Mucosa of stomach (tissue), 1 donor: ENCODE data around the gene ACP2.

Experiments
- H3K27me3 ChIP-seq: one replicate; pipeline ENCODE4 v1.7.0; 2013; ENCODE audit warnings: mild to moderate bottlenecking, low read length; ENCODE audit not compliant: control insufficient read depth, insufficient read depth
- H3K36me3 ChIP-seq: one replicate; pipeline ENCODE4 v1.7.0; 2013; ENCODE audit warnings: low read length; ENCODE audit not compliant: control insufficient read depth, insufficient read depth
- H3K4me1 ChIP-seq: one replicate; pipeline ENCODE4 v1.7.0; 2013; ENCODE audit warnings: mild to moderate bottlenecking, low read length; ENCODE audit not compliant: control insufficient read depth, insufficient read depth
- H3K4me3 ChIP-seq: one replicate; pipeline ENCODE4 v1.7.0; 2013; ENCODE audit warnings: low read length
- H3K9ac ChIP-seq: one replicate; pipeline ENCODE4 v1.7.0; 2013; ENCODE audit warnings: mild to moderate bottlenecking, low read length, moderate library complexity
- H3K9me3 ChIP-seq: one replicate; pipeline ENCODE4 v1.7.0; 2013; ENCODE audit warnings: mild to moderate bottlenecking, low read length, moderate library complexity; ENCODE audit not compliant: control insufficient read depth
- donor health status: Pancreatic carcinoma.

Gene ACP2

DNA sequence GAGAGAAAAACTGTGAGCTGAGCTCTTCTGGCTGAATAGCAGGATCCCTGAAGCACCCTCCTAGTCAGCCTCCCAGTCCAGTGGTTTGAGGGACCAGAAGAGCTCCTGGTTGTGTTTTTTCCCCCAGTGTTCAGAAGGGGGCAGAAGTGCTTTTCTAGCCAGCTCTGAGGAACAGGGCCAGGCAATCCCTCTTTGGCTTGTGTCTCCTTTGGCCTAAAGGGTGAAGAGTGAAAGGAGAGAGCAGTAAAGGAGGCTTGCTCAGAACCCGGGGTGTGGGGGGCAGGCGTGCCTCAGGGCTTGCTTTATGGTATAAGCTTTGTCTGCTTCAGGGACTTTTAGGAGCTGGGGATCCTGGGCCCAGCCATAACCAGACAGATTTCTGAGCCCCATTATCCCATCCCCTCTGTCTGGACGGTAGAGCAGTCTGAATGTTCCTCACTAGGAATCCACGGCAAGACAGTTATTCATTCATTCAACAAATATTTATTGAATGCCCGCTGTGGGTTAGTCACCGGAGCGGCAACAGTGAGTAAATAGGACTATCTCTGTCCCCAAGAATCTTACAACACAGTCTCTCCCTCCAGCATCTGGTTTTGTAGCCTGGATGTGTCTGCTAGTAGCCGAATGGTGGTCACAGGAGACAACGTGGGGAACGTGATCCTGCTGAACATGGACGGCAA, 14.5 kb downstream of the ACP2 start:
- H3K9me3 ChIP-seq: no peaks in the 10 kb centered on the region
- H3K27me3 ChIP-seq: no peaks in the 10 kb centered on the region
- no peak overlapping the region for H3K4me3 ChIP-seq
- H3K4me1 ChIP-seq: peaks cover 20% of the 10 kb centered on the region
- no peak overlapping the region for H3K9ac ChIP-seq
- peaks cover 3% of the 10 kb centered on the region for H3K36me3 ChIP-seq

DNA sequence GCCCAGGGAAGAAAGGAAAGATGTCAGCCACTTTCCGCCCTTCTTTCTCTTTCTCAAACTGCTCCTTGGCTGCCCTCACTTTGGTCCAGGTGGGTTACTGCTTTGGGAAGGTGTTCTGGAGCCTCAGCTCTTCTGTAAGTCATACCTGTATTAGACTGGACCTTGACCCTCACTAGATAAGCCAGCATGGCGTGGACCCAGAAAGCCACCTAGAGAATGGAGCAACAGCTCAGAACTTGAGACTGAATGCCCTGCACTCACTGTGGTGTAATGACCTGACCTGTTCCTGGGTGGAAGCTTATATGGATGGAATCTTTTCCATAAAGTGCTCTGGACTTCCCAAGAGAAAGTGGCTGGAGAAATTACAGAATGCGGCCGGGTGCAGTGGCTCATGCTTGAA, 15.6 kb downstream of the ACP2 start:
- no peaks in the 10 kb centered on the region for H3K27me3 ChIP-seq
- peaks cover 20% of the 10 kb centered on the region for H3K4me1 ChIP-seq
- no peak overlapping the region for H3K9ac ChIP-seq
- no peaks in the 10 kb centered on the region for H3K36me3 ChIP-seq
- H3K4me3 ChIP-seq: no peak overlapping the region
- no peaks in the 10 kb centered on the region for H3K9me3 ChIP-seq

DNA sequence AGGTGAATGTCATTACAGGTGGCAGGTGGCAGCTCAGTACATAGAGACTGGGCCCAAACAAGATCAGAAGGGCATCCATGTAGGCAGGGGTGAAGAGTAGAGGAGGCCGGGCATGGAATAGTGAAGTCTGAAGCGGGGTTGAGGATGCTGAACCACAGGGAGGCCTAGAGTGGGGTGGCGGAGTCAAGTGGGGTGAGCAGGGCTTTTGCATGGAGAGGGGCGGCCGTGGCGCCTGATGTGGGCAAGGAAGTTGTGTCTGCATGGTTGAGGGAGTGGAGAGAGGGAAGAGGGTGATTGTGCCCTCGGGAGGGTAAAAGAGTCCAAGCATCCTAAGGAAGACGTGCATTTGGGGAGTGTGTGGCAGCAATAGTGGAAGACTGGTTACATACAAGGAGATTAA, 19.5 kb downstream of the ACP2 start:
- Histone ChIP-seq H3K4me1 (peaks cover 16% of the 10 kb centered on the region), H3K36me3 (no peaks in the 10 kb centered on the region), H3K9ac (no peak overlapping the region), H3K9me3 (no peaks in the 10 kb centered on the region), H3K27me3 (no peaks in the 10 kb centered on the region), H3K4me3 (no peak overlapping the region)

DNA sequence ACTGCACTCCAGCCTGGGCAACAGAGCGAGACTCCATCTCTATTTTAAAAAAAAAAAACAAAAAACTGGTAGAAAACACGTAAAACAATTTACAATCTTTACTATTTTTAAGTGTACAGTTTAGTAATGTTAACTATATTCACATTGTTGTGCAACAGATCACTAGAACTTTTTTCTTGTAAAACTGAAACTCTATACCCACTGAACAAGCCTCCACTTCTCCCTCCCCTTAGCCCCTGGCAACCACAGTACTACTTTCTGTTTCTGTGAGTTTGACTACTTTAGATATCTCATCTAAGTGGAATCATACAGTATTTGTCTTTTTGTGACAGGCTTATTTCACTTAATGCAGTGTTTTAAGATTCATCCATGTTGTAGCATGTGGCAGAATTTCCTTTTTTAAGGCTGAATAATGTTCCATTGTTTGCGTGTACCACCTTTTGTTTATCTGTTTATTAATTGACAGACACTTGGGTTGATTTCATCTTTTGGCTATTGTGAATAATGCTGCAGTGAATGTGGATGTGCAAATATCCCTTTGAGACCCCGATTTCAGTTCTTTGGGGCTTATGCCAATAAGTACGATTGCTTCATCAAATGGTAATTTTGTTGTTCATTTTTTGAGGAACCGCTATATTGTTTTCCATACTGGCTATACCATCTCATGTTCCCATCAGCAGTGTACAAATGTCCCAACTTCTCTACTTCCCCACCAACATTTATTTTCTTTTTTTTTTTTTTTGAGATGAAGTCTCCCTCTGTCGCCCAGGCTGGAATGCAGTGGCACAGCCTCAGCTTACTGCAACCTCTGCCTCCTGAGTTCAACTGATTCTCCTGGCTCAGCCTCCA, 22.8 kb downstream of the ACP2 start:
- no peaks in the 10 kb centered on the region for H3K9me3 ChIP-seq
- no peaks in the 10 kb centered on the region for H3K4me1 ChIP-seq
- H3K27me3 ChIP-seq: no peaks in the 10 kb centered on the region
- no peaks in the 10 kb centered on the region for H3K36me3 ChIP-seq
- no peak overlapping the region for H3K9ac ChIP-seq
- no peak overlapping the region for H3K4me3 ChIP-seq

DNA sequence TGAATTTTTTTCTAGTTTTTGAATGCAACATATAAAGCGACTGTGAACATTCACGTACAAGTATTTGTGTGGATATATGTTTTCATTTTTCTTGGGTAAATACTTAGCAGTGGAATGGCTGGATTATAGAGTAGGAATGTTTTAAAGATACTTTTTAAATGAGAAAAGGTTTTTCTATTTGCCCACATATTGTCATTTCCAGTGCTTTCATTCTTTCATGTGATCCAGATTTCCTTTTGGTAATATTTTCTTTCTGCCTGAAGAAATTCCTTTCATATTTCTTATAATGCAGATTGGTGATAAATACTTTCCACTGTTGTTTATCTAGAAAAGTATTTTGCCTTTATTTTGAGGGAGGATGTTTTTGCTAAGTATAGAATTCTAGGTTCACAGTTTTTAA, 25.9 kb downstream of the ACP2 start:
- no peak overlapping the region for H3K4me3 ChIP-seq
- no peaks in the 10 kb centered on the region for H3K9me3 ChIP-seq
- no peak overlapping the region for H3K9ac ChIP-seq
- no peaks in the 10 kb centered on the region for H3K27me3 ChIP-seq
- no peaks in the 10 kb centered on the region for H3K36me3 ChIP-seq
- H3K4me1 ChIP-seq: no peaks in the 10 kb centered on the region

DNA sequence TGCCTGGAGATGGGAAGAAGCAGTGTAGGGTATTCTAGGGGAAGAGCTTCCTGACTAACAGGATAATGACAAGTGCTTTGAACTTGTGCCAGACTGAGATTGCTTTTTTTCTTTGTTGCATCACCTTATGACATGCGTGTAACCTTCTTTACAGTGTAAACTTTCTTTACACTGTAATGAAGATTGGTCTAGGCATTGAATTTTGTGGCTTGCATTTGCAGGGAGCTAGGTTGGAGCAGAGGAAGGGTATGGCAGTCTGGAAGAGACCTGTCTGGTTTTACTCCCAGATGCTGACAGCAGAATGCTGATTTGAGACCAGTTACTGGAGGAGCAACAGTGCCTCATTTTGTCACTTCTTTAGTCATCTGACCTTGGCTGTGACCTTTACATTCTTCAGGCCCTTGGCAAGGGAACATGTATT, 28.2 kb downstream of the ACP2 start:
- Histone ChIP-seq H3K4me3 (no peak overlapping the region), H3K9ac (no peak overlapping the region), H3K9me3 (no peaks in the 10 kb centered on the region), H3K4me1 (peaks cover 7% of the 10 kb centered on the region), H3K27me3 (no peaks in the 10 kb centered on the region), H3K36me3 (no peaks in the 10 kb centered on the region)

DNA sequence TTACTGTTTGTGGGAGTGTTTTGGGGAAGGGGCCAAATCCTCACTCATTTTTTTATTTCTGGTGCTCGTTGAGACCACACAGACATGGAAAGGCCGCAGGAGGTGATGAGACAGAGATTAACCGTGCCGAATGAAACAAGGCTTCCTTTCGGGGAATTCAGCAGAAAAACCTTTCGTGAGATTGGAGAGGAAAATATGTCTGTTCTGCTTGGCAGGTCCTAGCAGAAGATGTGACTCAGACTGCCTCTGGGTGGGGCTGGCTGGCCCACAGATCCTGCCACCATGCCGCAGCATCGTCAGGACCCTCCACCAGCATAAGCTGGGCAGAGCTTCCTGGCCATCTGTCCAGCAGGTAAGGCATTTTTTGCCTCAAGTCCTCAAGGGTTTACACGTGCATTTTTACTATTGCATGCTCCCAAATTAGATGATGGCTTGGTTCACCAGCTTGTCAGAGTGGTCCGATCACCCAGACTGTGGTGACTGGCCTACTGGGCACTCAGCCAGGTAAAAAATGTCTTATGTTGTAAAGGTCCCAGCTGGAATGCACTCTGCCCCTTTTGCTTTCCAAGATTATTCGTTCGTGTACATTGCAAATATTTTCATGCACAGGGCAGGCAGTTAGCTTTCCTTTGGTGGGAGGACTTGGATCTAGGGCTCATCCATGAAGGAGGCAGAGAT, 32.4 kb downstream of the ACP2 start:
- H3K4me1 ChIP-seq: peaks cover 12% of the 10 kb centered on the region
- no peaks in the 10 kb centered on the region for H3K27me3 ChIP-seq
- no peaks in the 10 kb centered on the region for H3K9me3 ChIP-seq
- H3K9ac ChIP-seq: peak overlapping the region; percentile 86
- H3K4me3 ChIP-seq: peak overlapping the region; percentile 5
- H3K36me3 ChIP-seq: no peaks in the 10 kb centered on the region

DNA sequence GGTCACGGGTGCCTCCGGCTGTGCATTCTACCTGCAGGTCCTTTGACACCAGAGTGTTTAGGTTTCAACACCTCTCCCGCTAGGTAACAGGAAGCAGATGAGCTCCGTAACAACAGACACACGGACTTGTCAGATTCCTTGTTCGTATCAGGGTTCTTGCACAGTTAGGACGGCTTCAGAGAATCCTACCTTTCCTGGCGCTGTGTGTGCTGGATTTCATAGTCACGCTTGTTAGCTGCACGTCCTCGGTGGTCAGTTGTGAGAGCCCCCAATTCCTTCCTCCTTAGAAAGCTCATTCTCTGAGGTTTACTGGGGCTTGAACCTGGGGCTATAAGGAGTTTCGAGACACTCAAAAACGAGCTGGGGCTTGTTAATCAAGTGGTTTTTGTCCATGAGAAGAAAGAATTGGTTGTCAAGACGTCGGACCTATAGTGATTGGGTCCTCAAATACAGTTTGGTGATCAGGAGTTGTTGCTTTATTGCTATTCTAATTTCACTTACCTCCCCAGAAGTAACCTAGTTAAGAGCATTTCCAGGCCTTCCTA, 33.2 kb downstream of the ACP2 start:
- Histone ChIP-seq H3K4me3 (peak overlapping the region; percentile 91), H3K27me3 (no peaks in the 10 kb centered on the region), H3K4me1 (peaks cover 12% of the 10 kb centered on the region), H3K9ac (peak overlapping the region; percentile 86), H3K36me3 (no peaks in the 10 kb centered on the region), H3K9me3 (no peaks in the 10 kb centered on the region)

DNA sequence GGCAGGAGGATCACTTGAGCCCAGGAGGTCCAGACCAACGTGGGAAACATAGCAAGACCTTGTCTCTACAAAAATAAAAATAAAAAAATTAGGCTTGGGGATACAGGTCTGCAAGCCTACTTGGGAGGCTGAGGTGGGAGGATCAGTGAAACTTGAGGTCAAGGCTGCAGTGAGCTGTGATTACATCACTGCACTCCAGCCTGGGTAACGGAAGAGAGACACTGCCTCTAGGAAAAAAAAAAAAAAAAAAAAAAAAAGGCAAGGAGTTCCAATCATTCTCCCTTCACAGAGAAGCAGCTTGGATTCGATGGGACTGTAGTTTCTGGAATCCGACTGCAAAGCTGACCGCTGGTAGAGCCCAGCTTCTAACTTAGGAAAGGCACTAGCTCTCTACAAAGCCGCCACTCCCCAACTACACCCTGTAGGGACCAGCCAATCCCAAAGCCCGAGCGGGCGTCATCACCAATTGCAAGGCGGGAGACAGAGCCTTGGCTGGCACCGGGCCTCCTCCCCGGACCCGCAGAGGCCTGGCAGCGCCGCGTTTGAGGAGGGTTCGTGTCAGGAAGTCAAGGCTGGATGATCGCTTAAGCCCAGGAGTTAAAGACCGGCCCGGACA, 34.6 kb downstream of the ACP2 start:
- H3K9ac ChIP-seq: peak overlapping the region; percentile 86
- peak overlapping the region; percentile 58 for H3K4me3 ChIP-seq
- peaks cover 12% of the 10 kb centered on the region for H3K4me1 ChIP-seq
- no peaks in the 10 kb centered on the region for H3K9me3 ChIP-seq
- no peaks in the 10 kb centered on the region for H3K36me3 ChIP-seq
- no peaks in the 10 kb centered on the region for H3K27me3 ChIP-seq

DNA sequence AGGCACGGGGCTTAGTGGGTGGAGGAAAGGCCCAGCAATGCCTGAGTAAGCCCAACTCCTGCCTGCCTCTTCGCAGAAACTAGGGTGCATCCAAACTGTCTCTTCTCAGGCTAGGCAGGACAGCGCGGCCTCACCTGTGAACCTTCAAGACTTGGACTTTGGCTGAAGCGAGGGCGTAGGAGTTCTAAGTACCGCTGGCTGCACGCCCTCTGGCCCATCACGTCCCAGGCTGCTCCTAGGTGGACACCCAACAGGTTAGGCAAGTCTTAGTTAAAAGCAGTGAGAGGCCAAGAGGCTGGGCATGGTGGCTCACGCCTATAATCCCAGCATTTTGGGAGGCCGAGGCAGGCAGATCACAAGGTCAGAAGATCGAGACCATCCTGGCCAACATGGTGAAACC, 35.7 kb downstream of the ACP2 start:
- H3K9ac ChIP-seq: no peak overlapping the region

DNA sequence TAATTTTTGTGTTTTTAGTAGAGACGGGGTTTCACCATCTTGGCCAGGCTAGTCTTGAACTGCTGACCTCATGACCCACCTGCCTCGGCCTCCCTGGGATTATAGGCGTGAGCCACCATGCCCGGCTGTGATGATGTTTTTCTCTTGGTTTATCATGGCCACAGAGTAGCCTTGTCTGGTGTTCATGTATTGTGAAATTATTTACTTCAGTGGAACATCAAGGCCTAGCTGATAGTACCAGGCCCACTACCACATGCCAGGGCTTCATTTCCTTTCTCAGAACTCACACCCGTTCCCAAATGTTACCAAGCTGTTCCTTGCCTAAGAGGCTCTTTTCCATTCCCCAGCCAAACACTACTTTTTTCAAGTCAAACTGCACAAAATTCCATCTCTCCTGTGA, 40.0 kb downstream of the ACP2 start:
- H3K9me3 ChIP-seq: no peaks in the 10 kb centered on the region

More for the DNA sequence above, 35.7 kb downstream of the ACP2 start:
- Histone ChIP-seq H3K9me3 (no peaks in the 10 kb centered on the region), H3K4me1 (peaks cover 12% of the 10 kb centered on the region), H3K4me3 (no peak overlapping the region), H3K36me3 (no peaks in the 10 kb centered on the region), H3K27me3 (no peaks in the 10 kb centered on the region)

More for the DNA sequence above, 40.0 kb downstream of the ACP2 start:
- no peaks in the 10 kb centered on the region for H3K27me3 ChIP-seq
- H3K4me1 ChIP-seq: peaks cover 6% of the 10 kb centered on the region
- no peak overlapping the region for H3K4me3 ChIP-seq
- H3K36me3 ChIP-seq: no peaks in the 10 kb centered on the region
- no peak overlapping the region for H3K9ac ChIP-seq
